ENCODE data around the gene DNAJC12.
"Not testable (repeated sequence)": the region's sequence is repeated elsewhere in the genome, so short reads cannot be mapped to it uniquely, and the experiment has no call there.

The DNAJC12 gene

GRCh38 chr10:67839511-67839910 lies 1.5 kb upstream of the DNAJC12 start:
- DNase-seq, result not testable (repeated sequence)

DNA sequence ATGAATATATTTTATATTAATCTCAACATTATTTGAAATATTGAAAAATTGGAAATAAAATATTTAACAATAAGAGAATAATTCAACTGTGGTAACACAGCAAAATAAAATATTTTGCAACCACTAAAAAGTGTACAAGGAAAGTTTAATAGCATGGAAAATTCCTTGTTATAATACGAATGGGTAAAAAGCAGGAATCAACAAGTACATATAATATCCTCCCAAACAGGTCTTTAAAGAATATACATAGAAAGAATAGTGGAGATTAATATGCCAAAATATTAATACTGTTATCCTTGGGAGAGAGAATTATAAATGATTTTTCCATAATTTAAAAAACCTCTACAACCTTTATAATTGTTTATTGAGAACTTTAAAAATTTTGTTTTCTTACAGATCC lies 1.0 kb downstream of the DNAJC12 start:
- no peak for DNase-seq

DNA sequence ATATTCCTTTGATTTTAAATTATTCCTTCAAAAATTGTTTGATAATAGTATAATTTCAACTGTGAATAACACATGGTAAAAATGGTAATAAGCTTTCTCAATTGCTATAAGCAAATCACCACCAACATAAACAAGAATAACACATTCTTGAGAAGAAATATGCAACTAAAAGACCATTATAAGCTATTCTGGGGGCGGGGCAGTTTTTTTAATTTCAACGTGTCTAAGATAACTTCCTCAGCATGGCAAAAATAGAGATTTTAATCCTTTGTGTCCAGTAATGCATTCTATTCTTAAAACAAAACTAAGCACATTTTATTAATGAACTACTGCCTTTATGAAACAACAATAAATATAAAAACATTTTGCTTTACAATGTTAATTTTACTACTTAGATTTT lies 1.5 kb downstream of the DNAJC12 start:
- no peak for DNase-seq

GRCh38 chr10:67835541-67836394 lies 2.2 kb downstream of the DNAJC12 start:
- not testable (repeated sequence) for DNase-seq

DNA sequence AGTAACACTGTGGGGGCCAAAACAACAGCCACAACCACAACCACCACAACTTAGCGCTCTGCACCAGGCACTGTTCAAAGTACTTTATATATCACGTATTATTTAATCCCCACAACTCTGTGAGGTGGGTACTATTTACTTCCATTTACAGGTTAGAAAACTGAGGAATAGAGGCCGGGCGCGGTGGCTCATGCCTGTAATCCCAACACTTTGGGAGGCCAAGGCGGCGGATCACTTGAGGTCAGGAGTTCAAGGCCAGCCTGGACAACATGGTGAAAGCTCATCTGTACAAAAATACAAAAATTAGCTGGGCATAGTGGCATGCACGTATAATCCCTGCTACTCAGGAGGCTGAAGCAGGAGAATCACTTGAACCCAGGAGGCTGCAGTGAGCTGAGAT lies 3.6 kb downstream of the DNAJC12 start:
- DNase-seq, result no peak

DNA sequence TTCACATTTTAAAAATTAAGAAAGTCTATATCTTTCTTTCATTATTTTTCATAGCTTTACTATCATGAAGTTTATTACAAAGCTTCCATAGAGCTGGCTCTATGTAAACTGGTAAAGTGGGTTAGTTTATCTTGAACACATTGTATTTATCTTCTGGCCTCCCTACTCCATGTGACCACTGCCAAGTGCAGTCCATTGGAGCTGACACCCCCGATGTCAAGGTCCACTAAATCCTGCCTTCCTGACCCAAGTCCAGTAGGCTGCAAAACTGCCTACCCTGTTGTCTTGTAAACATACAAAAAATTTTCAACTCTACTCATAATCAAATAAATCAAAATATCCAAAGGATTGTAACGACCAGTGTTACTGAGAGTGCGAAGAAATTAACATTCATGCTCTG lies 10.2 kb downstream of the DNAJC12 start:
- DNase-seq, result no peak

- peak; percentile 35 for DNase-seq
These were observed 18.2 kb downstream of the DNAJC12 start for GRCh38 chr10:67819768-67820204.

DNA sequence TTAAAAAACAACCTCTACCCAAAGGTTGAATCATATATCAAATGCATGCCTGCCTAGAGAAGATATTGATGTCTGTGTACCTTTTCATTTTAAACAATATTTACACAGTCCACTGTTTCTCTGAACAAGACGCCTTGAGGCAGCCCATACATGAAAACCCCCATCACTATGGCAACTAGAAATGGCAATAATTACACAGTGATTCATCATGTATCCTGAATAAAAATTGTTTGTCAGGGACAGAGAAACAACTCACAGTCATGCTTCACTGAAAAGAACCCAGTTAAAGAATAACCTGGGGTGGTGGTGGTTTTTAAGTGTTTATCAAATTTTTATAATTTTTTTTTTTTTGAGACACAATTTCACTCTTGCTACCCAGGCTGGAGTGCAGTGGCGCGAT lies 19.7 kb downstream of the DNAJC12 start:
- peak; percentile 25 for DNase-seq

DNA sequence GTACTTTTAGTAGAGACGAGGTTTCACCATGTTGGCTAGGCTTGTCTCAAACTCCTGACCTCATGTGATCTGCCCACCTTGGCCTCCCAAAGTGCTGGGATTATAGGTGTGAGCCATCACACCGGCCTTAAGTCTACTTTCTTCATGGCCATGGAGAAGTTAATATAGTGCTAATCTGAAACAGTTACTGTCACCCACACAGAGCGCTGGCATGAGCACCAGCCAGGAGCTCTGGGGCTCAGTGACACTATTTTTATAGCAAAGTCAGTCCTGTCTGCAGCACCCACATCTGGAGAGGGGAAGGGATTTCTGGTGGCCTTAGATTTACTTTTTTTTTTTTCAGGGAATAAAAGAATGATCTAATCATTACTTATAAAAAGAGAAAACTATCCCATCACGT lies 21.3 kb downstream of the DNAJC12 start:
- DNase-seq, result no peak

DNA sequence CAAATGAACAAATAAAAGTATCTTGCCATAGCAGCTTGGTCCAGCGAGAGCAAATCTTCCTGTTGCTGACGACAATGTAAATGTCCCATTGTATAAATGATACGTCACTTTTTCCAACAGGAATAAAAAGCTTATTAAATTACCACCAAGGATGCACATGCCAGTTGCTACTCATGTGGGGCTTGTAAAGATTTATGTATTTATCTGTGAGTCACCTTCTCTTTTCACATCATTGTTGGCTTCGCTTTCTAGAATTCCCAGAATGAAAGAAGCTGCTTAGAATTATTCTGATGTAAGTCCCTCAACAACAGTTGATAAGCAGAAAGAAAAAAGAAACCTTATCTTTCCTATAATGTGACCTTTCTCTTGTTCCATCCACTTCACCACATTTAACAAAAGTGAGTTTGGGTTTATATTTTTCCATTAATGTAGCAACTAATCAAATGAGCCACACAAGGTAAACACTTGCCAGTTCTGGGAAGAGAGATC lies 22.4 kb downstream of the DNAJC12 start:
- peak; percentile 4 for DNase-seq

DNA sequence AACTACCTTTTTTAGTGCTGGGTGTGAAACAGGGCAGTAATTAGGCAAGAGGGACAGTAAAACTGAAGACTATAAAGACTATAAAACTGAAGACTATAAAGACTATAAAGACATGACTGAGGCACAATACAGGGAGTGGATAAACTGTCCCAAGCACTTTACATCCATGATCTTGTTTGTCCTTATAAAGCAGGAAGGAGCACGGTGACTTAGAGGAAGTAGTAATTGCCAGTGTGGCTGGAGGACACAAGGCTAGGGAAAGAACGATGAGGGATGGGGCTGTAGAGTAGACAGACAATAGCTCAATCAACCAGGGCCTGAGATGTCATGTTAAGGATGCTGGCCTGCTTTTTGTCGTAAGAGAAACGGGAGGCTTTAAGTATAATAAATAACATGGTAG lies 26.0 kb downstream of the DNAJC12 start:
- DNase-seq, result no peak

DNA sequence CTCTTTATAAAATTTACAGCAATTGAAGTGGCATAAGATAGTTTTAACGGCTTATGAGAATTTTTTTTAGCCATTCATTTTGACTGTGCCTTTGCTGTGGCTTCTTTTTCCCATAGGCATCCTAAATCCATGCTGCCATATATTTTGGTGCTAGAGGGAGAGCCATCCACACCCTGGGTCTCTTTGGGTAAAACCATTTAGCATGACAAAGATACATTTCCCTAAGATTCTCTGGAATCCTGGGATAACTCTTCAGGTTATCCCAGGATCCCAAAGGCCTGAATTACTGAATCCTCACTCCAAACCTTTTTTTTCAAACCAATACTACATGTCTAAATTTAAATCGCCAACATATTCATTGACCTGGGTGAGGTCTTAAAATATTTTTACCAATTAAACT lies 28.9 kb downstream of the DNAJC12 start:
- no peak for DNase-seq

GRCh38 chr10:67808704-67809103 lies 29.3 kb downstream of the DNAJC12 start:
- DNase-seq, result no peak

GRCh38 chr10:67807855-67808456 lies 30.0 kb downstream of the DNAJC12 start:
- no peak for DNase-seq

- DNase-seq, result no peak
These were observed 33.7 kb downstream of the DNAJC12 start for GRCh38 chr10:67804395-67804678.

DNA sequence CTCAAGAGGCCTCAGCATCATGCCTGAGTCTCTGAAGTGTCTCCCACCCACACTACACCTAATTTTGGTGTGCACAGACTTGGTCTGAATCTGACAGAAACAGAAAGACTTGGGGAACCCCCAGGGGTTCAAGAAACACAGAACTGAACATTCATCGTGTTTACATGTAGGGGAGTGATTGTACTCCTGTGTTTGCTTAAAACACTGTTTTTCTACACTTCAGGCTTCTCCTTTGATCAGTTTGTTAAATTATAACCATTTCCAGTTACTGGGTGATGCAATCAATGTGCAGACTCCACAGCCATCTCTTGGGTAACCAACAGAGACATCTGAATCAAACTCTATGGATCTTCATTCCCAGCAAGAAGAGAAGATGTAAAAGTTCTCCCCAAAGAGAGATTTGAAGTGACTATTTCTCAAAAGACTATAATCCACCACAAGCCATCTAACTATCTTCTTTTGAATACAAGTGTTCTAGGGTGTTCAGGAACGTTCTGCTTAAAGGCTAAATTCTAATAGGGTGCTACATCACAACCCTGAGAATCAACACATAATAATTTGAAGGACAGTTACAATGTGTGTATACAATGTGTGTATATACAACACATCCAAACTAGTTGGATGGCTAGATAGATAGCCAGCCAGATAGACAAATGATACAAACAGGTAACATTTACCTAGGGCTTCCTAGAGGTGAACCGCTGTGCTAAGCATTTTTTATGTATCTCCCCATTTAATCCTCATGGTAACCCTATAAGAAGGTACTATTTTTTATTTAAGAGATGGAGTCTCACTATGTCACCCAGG lies 34.2 kb downstream of the DNAJC12 start:
- DNase-seq, result no peak

DNA sequence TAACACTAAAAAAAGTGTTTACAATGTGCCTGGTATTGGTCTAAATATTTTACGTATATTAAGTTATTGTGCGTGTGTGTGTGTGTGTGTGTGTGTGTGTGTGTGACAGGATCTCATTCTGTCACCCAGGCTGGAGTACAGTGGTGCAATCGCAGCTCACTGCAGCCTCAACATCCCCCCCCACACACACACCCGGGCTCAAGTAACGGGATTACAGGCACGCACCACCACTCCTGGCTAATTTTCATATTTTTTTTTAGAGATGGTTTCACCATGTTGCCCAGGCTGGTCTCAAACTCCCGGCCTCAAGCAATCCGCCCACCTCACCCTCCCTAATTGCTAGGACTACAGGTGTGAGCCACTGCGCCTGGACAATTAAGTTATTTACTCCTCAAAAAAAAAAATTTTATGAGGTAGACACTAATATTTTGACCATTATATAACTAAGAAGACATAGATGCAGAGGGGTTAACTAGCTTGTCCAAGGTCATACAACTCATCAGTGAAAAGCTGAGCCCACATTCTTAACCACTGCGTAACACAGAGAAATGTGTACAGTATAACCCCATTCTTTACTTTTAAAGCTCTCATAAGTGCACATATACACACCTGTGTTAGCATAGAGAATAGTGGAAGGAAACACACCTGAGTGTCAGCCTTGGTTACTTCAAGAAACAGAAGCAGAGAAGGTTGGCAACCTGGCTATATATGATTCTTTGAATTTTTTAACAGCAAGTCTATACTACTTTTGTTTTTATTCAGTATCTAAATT lies 35.0 kb downstream of the DNAJC12 start:
- DNase-seq, result no peak

DNA sequence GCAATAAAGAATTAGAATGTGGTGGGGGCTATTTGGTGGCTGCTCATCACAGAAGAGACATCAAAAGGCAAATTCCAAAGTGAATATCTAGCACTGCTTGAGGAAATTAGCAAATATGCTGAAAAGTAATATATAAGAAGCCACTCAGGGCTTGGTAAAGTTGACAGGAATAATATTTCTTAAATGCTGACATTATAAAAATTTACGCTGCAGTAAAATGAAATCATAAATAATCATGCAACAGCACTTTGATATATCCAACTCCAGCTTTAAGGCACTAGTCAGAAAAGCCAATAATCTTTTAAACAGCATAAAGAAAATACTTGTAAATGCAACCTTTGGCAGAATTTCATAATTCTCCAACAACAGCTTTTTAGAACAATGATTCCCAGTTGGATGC lies 36.9 kb downstream of the DNAJC12 start:
- DNase-seq, result no peak

DNA sequence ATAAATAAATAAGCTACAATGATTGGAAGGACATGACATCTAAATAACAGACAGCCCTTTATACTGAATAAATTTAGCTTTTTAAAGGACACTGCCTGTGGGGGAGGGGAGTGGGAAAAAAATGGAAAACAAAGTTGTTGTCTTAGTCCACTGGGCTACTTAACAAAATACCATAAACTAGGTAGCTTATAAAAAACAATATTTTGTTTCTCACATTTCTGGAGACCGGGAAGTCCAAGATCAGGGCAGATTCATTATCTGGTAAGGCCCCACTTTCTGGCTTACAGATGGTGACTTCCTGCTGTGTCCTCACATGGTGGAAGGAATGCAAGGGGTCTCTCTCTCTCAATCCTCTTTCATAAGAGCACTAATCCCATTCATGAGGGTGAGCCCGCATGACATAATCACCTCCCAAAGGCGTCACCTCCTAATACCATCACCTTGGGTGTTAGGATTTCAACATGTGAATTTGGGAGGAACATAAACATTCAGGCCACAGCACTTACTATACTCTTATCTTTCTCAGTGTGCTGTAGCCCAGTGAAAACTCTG lies 43.0 kb downstream of the DNAJC12 start:
- DNase-seq, result no peak

DNA sequence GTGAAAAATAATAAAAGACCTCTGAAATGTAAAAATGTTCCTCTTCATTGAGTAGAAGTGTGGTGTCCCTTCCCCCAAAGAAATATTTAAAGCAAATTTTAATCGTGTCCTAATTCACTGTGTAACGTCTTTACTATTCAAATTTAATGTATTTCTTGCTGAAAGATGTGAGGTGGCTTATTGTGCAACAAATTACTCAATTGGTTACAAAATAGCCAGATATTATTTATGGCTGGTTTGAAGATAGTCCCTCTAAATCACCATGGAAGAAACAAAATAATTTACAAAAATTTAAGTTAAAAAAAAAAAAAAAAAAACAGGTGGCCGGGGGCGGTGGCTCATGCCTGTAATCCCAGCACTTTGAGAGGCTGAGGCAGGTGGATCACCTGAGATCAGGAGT lies 43.7 kb downstream of the DNAJC12 start:
- DNase-seq, result no peak

DNA sequence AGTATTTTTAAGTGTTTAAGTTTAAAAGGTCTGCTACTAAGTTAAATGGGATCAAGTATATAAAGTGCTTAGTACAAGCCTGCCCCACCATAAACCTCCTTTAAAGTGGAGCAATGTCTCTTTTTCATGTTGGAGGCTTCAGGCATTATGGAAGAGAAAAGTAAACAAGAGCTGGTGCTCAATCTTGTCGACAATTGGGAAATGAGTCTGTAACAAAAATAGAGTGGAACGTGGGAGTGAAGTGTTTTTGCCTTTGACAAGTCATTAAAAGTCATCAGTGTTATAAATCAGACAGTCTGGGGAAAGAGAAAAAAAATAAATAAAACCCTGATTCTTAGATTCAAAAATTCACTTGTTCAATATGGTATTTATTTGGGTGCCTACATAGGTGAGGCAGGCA lies 44.7 kb downstream of the DNAJC12 start:
- DNase-seq, result no peak

DNA sequence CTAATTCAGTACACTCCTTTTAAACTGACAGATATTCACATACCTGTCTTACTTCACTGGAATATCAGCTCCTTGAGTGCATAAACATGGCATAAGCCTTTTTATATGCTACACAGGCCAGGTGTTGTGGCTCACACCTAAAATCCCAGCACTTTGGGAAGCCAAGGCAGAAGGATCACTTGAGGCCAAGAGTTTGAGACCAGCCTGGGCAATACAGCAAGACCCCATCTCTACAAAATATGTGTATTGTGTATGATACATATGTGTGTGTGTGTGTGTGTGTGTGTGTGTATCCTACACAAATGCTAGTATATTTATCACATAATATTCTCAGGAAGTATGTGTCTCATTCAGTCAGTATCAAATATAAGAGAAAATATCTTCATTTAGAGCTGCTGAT lies 45.3 kb downstream of the DNAJC12 start:
- DNase-seq, result no peak

Data from T1000 (cell line).